NOMO-1 treated with DMSO at 0.1 percent for 48 hours (cell line): ENCODE data around the gene ADNP.

ENCODE experiments used
- DNase-seq: peaks from one replicate; lab custom pipeline; 2025; ENCODE audit not compliant: unreplicated experiment; lab: John Stamatoyannopoulos, UW

The ADNP gene

DNA sequence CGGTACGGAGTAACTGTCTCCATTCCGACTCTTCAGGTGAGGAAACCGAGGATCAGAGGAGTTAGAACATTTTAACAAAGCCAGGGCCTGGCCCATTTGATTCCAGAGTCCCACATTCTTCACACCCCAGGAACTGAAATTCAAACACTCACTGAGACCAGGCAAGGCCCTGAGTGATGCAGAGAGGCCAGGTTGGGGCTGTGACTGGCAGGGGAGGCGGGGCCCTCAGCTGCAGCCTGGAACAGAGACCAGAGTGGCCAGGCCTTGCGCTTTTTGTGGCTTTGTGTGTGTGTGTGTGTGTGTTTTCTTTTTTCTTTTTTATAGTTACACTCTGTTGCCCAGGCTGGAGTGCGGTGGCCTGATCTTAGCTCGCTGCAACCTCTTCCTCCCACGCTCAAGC lies 79.2 kb downstream of the ADNP start:
- no peak for DNase-seq

DNA sequence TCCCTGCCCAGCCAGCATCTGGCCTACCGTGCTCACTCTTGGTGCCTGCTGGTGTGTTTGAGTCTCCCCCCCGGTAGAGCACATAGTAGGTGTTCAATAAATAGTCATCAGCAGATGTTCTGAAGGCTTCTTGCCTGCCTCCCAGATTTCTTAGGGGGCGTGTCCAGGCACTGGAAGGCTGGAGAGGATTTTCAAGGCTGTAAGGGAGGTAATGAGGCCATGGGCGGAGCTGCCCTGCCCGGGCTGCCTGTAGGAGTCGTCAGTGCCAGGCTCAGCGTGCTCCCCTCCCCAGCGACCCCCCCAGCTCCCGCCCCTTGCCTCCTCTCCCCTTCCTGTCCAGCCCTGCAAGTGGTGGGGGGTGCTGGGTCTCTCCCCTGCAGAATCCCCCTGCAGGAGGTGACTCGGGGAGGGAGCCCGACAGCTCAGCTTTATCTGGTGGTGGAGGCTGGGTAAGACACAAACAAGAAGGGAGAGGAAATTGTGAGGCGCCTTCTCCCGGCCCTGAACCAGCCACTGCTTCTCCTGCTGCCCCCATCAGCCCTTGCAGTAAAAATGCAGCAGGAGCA lies 80.4 kb downstream of the ADNP start:
- no peak for DNase-seq

GRCh38 chr20:50848846-50849673 lies 82.2 kb downstream of the ADNP start:
- peak; percentile 45 for DNase-seq

DNA sequence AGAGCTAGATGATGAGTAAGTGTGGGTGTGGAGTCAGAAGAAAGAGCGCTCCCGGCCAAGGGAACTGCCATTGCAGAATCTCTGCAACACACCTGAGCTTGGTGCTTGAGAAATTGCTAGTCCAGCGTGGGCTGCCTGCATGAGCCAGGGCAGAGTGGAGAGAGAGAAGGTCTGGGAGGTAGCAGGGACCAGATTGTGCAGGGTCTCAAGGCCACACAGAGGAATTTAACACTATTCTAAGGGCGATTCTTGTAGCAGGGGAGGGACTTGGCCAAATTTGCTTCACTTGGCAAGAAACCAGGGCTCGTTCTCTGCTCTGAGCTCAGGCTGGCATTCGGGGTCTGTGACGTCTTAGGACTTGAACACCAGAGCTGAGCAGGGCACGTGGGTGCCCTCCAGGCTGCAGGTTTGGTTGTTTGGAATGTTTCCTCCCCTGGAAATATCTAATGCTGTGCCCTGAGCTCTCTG lies 82.9 kb downstream of the ADNP start:
- no peak for DNase-seq

- no peak for DNase-seq
Measured at GRCh38 chr20:50845566-50846215, 85.5 kb downstream of the ADNP start.

- DNase-seq: no peak
Measured at GRCh38 chr20:50844430-50845100, 86.7 kb downstream of the ADNP start.

DNA sequence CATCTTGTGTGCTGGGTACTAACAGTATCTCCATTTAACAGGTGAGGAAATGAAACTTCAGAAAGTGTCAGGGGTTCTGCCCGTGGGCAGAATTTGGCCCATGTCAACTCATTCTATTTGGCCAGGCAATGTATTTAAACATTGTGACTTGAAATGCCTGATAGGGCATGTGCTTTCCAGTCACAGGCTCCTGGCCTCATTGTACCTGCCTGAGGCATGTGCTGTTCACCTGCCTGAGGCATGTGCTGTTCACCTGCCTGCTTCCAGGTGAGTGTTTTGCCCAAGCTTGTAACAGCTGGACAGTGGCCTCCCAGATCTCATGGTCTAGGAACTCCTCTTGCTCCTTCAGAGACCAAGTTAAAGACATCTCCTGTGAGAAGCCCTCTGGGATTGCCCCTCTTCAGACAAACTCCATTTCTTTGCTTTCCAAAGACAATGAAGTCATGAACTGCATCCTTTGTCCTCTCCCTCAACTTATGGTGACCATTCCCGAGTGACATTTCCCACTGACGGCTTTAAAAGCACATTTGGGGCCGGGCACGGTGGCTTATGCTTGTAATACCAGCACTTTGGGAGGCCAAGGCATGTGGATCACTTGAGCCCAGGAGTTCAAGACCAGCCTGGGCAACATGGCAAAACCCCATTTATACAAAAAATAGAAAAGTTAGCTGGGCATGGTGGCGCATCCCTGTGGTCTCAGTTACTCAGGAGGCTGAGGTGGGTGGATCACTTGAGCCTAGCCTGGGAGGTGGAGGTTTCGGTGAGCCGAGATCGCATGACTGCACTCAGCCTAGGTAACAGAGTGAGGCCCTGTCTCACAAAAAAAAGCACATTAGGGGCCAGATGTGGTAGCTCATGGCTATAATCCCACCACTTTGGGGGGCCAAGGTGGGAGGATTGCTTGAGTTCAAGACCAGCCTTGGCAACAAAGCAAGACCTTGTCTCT lies 87.6 kb downstream of the ADNP start:
- no peak for DNase-seq

- no peak for DNase-seq
Measured at GRCh38 chr20:50842821-50843220, 88.4 kb downstream of the ADNP start.
